ENCODE data around the gene LEKR1. TPM values are rescaled to one million over a fixed set of nuclear protein-coding genes. Genes with fewer than 3 reads are reported as not detected.

The LEKR1 gene
- total RNA-seq, 1 donor from 2014 or later, result not detected

DNA sequence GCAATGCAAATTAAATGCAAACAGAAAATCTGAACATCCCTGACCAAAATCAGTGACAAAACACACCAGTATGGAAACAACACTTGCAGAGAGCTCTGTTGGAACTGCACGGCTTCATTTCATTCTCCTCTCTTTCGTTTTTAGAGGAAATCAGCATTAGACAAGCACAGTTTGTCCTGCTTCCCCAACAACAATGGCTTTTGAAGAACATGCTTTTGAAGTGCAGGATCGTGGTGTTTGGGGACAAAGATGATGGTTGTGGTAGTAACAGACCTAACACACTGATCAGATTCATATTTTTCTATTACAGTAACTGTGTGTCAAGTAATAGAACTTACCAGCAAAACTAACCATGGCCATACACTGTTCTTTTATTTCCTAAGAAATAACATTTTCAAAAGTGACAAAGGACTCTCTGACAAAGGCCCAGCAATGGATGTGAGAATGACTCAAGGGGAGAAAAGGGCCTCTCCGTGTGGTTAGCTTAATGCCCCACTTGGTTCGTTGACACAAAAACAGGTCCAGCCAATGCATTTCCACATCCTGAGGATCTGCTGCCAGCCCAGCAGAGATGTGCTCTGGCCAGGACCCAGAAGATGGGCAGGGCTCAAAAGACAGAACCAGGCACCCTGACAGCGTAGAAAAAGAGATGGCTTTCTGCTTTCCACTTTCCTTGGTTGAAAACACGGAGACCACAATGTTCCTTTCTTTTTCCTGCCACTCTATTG is 249.7 kb downstream of the LEKR1 start:
- no peak for DNase-seq (ENCODE audit: extremely low read depth, low read depth, low spot score)

DNA sequence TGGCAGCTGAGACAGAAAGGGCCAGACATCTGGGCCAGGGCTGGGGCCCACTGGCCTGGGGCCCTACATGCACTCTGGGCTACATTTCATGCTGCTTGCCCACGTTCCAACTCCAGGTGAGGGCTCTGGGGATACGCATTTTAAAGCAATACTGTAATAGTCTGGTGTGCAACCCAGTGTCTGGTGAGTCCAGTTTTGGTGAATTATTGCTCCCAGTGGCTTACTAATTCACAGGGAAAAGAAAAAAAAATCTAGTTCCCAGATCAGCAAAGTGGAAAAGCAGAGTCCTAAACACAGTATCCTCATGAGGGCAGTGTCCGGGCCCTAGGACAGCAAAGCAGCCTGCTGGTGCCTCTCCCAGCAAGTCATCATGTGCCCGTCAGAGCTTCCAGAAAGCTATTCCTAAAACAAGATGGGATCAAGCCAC is 251.4 kb downstream of the LEKR1 start:
- DNase-seq (ENCODE audit: extremely low read depth, low read depth, low spot score), result no peak

DNA sequence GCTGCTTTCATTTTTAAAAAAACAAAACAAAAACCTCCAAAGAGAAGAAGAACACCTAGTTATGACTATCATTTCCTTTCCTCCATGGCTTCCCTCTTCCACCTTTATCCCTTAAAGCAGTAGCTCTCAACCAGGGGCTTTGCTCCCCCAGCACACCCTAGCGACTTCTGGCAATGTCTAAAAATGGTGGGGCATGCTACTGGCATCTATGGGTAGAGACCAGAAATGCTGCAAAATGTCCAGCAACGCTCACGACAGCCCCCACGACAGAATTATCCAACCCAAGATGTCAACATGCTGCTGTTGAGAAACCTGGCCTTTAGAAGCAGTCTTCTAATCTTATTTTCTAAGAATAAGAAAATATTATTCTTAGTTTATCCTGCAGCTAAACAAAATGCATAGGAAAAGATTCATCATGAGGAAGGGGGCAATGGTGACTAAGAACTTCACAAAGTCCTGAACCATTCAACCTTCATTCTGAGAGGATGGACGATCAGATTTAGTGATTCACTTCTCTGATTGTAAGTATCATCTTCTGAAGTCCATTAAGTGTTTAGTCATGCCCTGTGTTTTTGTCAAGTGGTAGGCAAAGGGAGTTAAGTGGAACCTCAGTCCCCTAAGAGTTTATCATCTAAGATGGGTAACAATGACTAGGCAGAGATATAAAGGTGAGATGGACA is 252.1 kb downstream of the LEKR1 start:
- DNase-seq (ENCODE audit: extremely low read depth, low read depth, low spot score), result no peak

DNA sequence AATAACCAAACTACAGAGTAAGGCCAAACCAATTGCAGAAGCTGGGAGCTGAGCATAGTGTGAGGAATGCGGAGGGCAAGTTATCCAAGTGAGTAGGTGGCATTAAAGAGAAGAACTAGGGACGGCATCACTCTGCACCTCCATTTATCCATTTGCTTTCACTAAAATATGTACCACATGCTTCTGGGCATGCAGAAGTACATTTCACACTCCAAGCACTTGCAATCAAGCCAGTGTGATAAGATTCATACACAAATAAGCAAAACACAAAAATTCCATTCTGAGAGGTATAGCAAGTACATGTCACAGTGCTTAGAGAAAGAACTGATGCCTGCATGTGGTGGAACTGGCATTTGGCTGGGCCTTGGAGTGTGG is 252.6 kb downstream of the LEKR1 start:
- no peak for DNase-seq (ENCODE audit: extremely low read depth, low read depth, low spot score)

DNA sequence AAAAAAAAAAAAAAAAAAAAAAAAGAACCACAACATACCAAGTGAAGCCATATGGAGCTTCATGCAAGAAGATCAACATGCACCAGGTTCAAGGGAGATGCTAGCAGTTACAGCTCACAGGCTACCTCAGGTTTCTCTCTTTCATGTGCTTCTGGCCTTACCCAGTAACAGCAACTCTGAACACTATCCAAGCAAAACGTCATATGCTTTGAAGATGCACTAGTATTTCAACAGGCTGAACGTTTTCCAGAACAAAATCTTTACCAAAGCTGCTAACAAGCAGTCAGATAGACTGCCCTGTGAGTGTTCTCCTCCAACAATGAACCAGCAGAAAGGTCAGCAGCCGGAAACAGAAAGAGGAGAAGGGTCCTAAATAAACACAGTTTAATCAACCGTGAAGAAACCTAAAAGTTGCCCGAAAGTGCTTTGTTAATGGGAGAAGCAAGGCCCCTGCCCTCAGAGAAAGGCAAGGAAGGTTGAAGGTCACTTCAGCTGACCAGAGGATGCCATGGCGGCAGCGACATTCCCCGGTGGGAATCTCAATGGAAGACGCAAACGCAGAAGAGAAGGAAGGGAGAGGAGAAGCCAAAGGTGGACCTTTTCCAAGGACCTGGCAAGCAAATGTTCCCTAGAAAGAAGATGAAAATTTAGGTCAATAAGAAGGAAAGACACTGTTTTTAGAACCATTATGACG is 253.7 kb downstream of the LEKR1 start:
- DNase-seq (ENCODE audit: extremely low read depth, low read depth, low spot score), result no peak

DNA sequence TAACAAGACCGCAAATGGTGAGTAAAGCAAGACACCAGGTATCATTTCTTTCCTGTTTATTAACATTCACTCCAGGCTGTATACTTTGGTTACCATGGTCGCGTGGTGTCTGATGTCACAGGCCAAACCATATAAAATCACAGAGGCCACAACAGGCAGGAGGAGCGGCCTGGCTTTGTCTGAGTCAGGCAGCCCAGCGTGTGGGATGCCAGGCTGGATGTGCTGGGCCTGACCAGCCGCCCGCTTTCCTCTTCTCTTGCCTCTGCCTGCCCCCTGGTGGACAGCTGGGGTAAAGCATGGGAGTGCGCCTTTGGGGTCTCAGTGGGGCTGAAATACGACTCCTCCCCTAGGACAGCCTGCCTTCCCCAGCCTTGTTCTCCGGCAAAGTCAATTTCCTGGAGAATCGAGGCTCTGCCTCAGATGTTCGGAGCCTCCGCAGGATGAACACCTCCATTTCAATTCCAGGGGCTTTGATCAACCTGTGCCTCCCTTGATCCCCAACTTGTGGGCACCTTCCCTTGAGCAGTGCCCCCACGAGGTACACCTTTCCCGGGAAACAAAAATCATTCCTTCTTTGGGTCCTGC is 255.6 kb downstream of the LEKR1 start:
- peak; percentile 60 for DNase-seq (ENCODE audit: extremely low read depth, low read depth, low spot score)

DNA sequence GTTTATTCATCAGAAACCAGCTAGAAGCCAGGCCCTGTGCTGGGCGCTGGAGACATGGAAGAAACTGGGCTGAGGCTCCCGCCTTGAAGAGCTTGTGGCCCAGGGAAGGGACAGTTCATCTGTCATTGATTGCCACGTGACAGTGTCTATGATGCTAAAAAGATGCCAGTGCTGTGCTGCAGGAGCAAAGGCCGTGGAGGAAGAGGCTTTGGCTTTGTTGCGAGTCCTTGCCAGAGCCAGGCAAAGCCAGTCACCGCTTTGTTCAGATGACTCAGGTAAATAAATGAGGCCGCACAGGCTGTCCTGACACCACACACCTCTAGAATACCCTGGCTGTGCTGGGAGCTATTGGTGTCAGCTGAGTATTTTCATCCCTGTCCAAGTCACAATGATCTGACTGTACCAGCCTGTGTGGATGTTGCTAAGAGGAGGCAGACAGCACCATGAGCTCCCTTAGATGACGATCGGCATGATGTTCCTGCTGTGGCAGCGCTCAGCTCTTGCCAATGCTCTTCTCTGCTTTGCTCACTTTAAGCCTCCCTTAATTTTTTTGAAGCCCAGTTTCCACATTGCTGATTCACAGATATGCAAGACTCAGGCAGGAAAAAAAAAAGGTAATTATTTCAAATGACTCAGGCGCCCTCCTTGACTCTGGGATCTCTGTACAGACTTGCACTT is 256.3 kb downstream of the LEKR1 start:
- no peak for DNase-seq (ENCODE audit: extremely low read depth, low read depth, low spot score)

DNA sequence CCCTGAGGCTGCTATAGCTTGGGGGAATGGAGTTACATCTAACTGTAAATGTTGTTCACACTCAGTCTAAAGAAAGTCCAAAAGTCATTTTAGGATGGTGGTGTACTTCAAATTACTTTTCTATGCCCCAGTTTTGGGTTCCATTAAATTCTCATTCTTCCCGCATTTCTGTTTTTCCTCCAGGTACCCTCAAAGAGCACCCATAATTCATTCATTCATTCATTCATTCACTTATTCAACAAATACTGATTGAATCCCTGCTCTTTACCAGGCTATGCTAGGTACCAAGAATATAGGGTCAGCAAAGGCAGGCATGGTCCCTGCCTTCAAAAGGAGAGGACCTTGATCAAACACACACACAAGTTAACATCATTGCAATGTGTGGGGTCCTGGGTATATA is 257.7 kb downstream of the LEKR1 start:
- no peak for DNase-seq (ENCODE audit: extremely low read depth, low read depth, low spot score)

DNA sequence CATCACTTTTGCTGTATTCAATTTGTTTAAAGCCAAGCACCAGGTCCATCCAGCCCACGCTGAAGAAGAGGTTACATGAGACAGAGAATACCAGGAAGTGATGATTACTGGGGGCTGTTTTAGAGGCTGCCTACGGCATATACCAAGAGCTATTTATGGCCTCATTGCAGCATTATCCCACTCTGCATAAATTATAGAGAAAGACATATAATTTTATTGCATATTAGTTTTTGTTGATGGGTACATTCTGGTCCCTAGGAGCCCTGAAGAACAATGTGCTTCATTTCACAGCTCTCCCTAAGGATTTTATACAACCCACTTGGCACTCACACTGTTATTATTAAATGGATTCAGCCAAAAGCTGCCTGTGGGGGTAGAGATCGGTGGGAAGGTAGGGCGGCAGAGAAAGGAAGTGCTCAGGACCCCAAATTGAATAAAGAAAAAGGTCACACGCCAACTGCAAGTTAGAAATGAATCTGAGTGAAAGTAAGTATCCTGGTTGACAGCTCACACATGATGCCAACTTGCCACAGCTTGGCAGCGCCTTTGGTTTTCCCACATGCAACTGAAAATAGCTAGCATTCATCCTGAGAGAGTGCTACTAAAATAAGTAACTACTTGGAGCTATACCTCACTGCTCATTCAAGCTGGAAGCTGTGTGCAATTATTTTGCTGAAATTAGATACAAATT is 260.1 kb downstream of the LEKR1 start:
- DNase-seq (ENCODE audit: extremely low read depth, low read depth, low spot score), result no peak

DNA sequence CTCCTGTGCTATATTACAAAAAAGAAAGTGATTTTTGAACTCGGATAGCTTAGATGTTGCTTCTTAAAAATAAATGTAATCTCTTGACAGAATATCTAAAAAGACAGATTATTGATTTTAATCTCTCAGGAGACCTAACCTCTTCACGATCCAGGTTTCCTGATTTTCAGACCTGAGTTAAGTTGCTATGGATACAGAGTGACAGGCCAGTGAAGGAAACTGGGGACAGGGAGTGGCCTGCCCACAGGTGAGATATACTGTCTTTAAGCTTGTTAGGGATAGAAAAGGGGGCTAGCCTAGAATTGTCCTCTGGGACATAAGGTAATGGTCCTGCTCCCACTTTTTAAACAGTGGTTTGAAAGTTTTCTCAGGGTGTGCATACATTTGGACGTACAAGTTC is 260.6 kb downstream of the LEKR1 start:
- no peak for DNase-seq (ENCODE audit: extremely low read depth, low read depth, low spot score)

DNA sequence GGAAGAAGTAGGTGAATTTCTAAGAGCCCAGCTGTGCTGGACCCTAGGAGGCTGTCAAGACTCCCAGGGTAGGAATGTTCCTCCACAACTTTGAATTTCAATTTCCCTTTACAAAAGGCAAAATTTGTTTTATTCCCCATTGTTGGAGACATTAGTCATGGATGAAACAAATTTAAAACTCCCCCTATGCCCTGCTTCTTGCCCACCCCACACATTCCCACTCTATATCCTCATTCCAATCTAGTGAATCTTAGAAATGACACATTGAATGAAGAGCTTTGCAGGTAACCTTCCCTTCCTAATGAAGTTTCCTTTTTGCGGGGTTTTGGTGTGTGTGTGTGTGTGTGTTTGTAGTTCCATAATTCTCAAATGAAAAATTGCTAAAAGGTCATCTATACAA is 261.2 kb downstream of the LEKR1 start:
- no peak for DNase-seq (ENCODE audit: extremely low read depth, low read depth, low spot score)

DNA sequence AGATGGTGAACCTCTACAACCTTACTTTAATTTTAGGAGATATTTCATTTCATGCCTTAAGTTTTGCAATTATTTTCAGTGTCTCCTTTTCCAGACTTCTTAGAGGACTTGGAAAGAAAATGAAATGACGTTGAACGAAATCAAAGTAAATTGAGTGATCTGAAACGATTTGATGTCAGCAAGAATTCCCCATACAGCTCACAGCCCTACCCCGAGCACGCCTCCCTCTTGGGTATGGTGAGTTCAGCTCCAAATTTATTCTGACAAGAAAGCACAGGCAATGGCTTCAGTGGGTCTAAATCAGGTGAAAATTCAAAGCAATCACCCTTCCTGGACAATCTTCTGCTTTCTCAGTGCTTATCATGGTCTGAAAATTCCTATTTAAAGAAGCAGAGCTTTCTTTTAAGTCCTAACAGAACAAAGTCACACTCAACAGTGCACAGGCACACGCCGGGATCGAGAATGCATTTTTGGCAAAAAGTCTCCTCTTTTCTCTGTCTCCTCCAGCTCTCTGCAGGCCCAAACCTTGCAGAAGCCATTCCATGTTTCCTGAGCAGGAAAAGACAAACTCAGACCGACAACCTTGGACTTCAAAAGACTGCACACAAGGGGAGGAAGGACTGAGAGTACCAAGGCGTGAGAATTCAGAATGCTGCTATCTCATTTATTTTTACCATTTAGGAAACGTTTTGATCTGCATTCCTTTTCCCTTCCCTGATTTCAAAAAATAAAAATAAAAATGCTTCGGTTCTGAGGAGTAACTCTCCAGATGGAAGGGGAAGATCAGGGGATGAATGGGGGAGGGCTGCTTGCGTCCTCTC is 261.8 kb downstream of the LEKR1 start:
- DNase-seq (ENCODE audit: extremely low read depth, low read depth, low spot score), result no peak

DNA sequence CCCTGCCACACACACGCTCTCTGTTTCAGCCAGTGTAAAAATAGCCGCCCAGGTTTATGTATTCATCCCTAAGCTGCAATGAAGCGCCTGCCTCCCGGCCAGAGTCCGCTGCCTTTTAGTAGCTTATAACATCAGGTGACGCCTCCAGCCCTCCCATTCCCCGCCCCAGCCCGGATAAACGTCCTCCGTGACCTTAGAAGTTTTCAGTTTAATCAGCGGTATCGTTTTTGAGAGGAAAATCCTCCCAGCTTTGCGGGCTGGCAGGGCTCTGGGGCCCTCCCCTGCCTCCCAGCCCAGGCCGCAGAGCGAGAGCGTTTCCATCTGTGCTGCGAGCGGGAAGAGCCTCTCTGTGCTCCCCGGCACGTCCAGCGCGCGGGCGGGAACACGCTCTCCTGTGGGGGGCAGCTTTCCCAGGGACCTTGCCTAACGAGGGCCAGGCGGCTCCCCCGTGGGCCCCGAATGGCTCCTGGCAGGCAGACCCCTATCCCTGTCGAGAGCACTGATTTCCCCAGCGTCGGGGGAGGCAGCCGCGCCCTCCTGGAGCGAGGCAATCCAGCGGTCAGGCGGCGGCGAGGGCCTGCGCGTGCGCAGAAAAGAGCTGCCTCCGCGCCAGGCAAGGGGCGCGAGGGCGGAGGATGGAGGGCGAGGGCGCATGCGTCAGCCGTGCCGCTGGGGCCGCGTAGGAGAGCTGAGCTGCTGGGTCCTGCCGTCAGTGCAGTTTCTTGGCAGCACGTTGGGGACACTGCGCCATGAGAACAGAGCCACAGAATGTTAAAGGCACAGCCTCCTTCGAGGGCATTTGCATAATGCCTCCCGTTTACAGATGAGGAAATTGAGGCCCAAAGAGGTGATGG is 262.7 kb downstream of the LEKR1 start:
- DNase-seq (ENCODE audit: extremely low read depth, low read depth, low spot score), result peak; percentile 57

DNA sequence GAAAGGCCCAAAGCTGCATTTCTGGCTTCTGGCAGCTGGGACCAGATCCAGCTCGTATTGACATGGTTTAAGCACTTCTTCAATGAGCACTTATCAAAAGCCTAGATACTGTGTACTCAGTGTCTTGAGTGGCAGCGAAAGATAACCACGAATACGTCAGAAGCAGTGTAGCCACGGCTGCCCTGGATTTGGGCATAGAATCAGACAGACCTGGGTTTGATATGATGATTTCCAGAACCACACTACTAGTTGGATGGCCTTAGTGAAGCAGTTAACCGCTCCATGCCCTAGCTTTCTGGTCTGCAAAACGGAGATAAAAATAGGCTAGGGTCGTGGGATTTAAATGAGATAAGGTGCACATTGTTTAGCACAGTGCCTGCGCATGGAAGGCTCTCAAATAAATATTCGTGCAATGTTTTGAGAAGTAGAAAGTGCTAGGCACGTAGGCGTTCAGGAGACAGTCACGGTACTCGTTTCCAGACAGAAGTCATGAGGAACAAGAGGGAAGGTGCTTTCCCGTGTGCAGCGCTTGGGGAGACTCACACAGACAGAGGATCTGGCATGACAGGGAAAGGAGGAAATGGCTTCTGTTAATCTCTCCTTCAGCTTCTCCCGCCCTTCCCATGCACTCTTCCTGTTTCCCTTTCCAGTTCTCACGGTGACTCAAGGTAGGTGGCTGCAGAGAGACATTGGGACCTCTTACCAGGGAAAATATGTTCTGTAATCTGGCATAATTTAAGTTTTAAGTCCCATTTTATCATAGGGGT is 263.5 kb downstream of the LEKR1 start:
- DNase-seq (ENCODE audit: extremely low read depth, low read depth, low spot score), result no peak

DNA sequence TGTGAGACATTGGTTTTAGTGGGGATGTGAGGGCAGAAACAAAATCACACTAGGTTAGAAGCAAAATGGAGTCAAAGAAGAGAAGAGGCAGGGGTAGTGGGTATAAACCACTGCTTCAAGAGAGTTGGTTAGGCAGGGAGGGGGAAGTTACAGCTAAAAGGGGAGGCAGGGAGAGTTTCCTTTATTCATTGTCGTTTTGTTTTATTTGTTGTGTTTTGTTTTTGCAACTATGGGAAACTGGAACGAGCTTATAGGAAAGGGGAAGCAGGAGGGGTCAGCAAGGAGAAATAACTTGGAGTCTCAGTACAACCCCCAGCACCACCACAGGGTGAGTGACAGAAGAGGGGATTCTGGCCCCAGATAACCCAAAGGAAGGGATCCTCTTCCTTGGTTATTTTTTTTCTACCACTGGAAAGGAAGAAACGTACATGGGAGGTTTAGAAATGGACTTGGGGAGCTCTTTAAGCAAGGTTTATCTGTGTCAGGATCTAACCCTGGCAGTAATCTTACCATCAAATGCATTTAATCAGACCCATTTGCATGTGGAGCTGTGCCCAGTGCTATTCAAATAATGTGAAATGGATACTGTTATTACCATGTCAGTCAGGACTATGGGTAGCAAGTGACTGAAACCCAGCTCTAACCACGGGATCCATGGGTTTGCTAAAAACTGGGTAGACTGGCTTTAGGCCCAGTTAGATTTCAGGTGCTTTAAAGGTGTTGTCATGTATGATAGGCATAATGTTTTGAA is 265.1 kb downstream of the LEKR1 start:
- no peak for DNase-seq (ENCODE audit: extremely low read depth, low read depth, low spot score)

DNA sequence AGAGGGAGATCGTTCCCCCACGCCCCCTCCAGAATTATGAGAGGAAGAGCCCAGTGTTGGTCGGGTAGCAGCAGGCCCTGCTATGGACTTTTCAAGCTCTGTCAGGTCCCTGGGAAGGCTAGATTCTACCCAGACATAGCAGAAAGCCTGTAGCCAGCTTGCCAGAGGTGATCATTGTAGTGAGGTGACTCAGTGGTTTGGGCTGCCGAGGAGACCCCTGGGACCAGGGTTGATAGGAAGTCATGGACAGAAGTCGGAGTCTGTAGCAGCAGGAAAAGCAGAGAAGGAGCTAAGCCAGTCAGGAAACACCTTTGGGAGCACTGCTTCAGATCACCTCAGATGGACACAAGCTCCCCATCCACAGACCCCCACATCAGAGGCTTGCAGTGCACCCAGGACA is 266.1 kb downstream of the LEKR1 start:
- DNase-seq (ENCODE audit: extremely low read depth, low read depth, low spot score), result no peak

DNA sequence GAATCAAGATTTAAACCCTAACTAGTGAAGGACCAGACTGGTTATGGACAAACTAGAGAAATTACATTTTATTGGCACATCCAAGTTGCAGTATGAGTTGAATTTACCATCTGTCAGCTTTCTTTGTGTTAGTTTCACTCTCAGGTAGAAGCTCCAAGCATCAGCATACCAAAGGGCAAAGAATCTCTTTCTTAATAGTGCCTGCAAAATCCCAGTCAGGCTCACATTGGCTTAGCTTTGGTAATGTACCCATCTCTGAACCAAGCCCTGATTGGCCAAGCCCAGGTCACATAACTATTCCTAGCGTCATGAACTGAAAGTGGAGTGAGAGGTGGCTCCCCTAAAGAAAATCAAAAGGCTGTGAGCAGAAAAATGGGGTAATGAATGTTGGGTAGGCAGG is 266.9 kb downstream of the LEKR1 start:
- DNase-seq (ENCODE audit: extremely low read depth, low read depth, low spot score), result no peak
